Vagina (tissue), 2 donors: ENCODE data around the gene TSPAN15. TPM values are rescaled to one million over a fixed set of nuclear protein-coding genes. Genes with fewer than 3 reads are reported as not detected.
"Not testable (repeated sequence)": the region's sequence is repeated elsewhere in the genome, so short reads cannot be mapped to it uniquely, and the experiment has no call there.

Experiments
- DNase-seq, 2 donors: peaks; one replicate each; pipeline ENCODE4 v3.0.0-alpha.2; 2017; ENCODE audit errors: extremely low spot score in 2 of 2
- H3K27ac ChIP-seq: fragments of 200-600 bp; sonication (generic); one replicate; pipeline ENCODE4 v1.5.1; 2019
- H3K27me3 ChIP-seq: fragments of 200-600 bp; sonication (generic); one replicate; pipeline ENCODE4 v1.5.1; 2019
- H3K36me3 ChIP-seq, 2 donors: fragments of 200-600 bp; sonication (generic); one replicate each; pipeline ENCODE4 v1.5.1; 2017 to 2019
- H3K4me1 ChIP-seq: fragments of 200-600 bp; sonication (generic); one replicate; pipeline ENCODE4 v1.5.1; 2019
- H3K4me3 ChIP-seq, 2 donors: fragments of 200-600 bp; sonication (generic); 1 replicate in 1 of 2; 2 replicates in 1 of 2; pipeline ENCODE4 v1.5.1; 2016 to 2019
- H3K9me3 ChIP-seq: fragments of 200-600 bp; sonication (generic); one replicate; pipeline ENCODE4 v1.5.1; 2019
- CTCF ChIP-seq, 3 experiments: fragments of 450-650 bp in 2 of 3; fragments of 200-600 bp in 1 of 3; sonication (generic) in 1 of 3; IDR thresholded peaks; one replicate each; pipeline ENCODE4 v1.5.1; 2017 to 2019; ENCODE audit warnings: antibody characterized with exemption in 3 of 3, mild to moderate bottlenecking in 2 of 3, moderate library complexity in 2 of 3
- POLR2A ChIP-seq, 2 donors: fragments of 450-650 bp; IDR thresholded peaks; one replicate each; pipeline ENCODE4 v1.6.1; 2017; ENCODE audit warnings: antibody characterized with exemption in 2 of 2, mild to moderate bottlenecking in 2 of 2, moderate library complexity in 2 of 2
- POLR2AphosphoS5 ChIP-seq, 2 donors: sonication (generic); formaldehyde crosslinking; IDR thresholded peaks; one replicate each; pipeline ENCODE4 v1.9.0; 2017; ENCODE audit warnings: antibody characterized with exemption in 2 of 2, mild to moderate bottlenecking in 2 of 2, low read depth in 1 of 2; ENCODE audit not compliant: insufficient read depth in 1 of 2
- intact Hi-C: fragments of 100-400 bp; cut with DNase I; formaldehyde crosslinking; loops from one replicate; pipeline ENCODE4 v1.15.1; 2023
- total RNA-seq: library from RNA; depleted of rRNA; stranded (reverse); fragments of >200 nt; gene quantifications from one replicate; pipeline ENCODE4 v1.2.3, GENCODE V29; 2016

The TSPAN15 gene
- total RNA-seq, 1 donor from 2014 or later: 26.5 TPM

- Histone ChIP-seq H3K27ac (no peak overlapping the region), H3K9me3 (no peaks in the 10 kb centered on the region), H3K4me3 (no peak overlapping the region), H3K36me3 (no peaks in the 10 kb centered on the region), H3K27me3 (no peaks in the 10 kb centered on the region), H3K4me1 (peaks cover 35% of the 10 kb centered on the region)
- intact Hi-C loops: no loop called here
- TF ChIP-seq POLR2AphosphoS5 (IDR thresholded peaks at IDR 0.05; ENCODE audit: insufficient read depth in 1 of 2, low read depth in 1 of 2) (peak in 1 of 2 donors; percentile 34), CTCF (IDR thresholded peaks at IDR 0.05) (no peak), POLR2A (IDR thresholded peaks at IDR 0.05) (no peak)
- DNase-seq: no peak
These were observed 4.6 kb upstream of the TSPAN15 start for GRCh38 chr10:69446650-69447151.

DNA sequence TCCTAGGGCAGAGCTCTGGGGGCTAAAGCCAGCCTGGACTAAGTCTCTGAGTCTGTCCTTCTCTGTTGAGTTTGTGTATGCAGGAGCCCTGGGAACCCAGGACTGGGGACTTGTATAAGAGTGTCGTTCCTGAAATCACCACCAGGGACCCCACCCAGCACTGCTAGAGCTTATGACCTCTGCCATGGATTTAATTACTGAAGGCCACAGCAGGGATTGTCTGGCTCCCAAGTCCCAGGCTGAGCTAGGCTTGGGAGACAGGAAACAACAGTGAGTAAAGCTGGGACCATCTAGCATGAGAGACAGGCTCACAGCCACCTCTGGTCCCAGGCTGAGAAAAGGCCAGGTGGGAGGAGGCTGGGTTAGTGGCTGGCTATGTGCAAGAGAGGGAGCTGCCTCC, 1.4 kb upstream of the TSPAN15 start:
- TF ChIP-seq POLR2AphosphoS5 (IDR thresholded peaks at IDR 0.05; ENCODE audit: insufficient read depth in 1 of 2, low read depth in 1 of 2) (no peak), CTCF (IDR thresholded peaks at IDR 0.05) (peak in 1 of 3 experiments; percentile 40)
- intact Hi-C loops: loop anchor here (5.0 kb wide), 1 partner anchor 1782 kb away; no protein-coding TSS in a partner anchor
- no peak overlapping the region for H3K4me3 ChIP-seq
- H3K36me3 ChIP-seq: no peaks in the 10 kb centered on the region
- no peaks in the 10 kb centered on the region for H3K9me3 ChIP-seq
- H3K27ac ChIP-seq: no peak overlapping the region
- DNase-seq: no peak
- no peaks in the 10 kb centered on the region for H3K27me3 ChIP-seq
- H3K4me1 ChIP-seq: peaks cover 60% of the 10 kb centered on the region

GRCh38 chr10:69450395-69450794, 870 bp upstream of the TSPAN15 start:
- DNase-seq, H3K36me3 ChIP-seq, H3K4me3 ChIP-seq, H3K27me3 ChIP-seq, H3K9me3 ChIP-seq, H3K27ac ChIP-seq: not testable (repeated sequence)
- intact Hi-C loops: loop anchor here (5.0 kb wide), 1 partner anchor 1782 kb away; no protein-coding TSS in a partner anchor
- H3K4me1 ChIP-seq: peaks cover 60% of the 10 kb centered on the region

GRCh38 chr10:69451784-69452251, 553 bp downstream of the TSPAN15 start:
- Histone ChIP-seq H3K4me3 (peak overlapping the region; percentile 69 to 76), H3K9me3 (no peaks in the 10 kb centered on the region), H3K4me1 (peaks cover 49% of the 10 kb centered on the region), H3K27me3 (no peaks in the 10 kb centered on the region), H3K27ac (peak overlapping the region; percentile 53), H3K36me3 (no peaks in the 10 kb centered on the region)
- DNase-seq: no peak
- intact Hi-C loops: loop anchor here (5.0 kb wide), 1 partner anchor 1780 kb away; no protein-coding TSS in a partner anchor
- no peak for TF ChIP-seq POLR2AphosphoS5 (IDR thresholded peaks at IDR 0.05; ENCODE audit: insufficient read depth in 1 of 2, low read depth in 1 of 2)
- no peak for TF ChIP-seq CTCF (IDR thresholded peaks at IDR 0.05)
- no peak for TF ChIP-seq POLR2A (IDR thresholded peaks at IDR 0.05)

DNA sequence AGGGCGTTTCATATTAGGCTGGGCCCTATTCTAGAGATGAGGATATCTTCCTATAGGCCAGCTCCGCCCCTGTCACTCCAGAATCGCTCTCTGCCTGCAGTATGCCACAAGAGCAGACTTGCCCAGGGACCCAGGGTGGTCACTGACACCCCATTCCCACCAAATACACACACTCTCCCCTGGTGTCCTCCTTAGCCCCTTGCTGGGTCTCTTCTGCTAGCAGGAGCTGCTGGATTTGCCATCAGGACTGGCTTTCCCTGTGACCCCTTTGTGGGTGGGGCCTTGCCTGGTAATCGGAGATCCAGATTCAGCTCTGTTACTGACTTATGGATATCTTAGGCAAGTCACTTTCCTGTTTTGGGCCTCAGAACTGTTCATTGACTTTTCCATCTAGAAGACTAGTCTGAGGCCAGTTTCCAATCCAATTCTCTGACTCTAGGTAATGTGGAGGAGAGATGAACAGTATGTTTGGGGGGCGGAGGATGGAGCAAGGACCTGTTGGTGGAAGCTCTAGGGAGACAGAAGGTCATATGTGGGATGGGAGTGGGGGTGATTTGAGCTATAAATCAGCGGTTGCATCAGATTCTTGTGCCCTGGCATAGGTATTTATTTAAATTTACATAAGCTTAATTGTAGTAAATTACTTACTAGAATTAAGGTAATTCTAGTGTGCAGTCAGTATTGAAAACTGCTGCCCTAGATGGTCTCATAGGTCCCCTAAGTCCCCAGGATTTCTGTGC, 1.6 kb downstream of the TSPAN15 start:
- Histone ChIP-seq H3K27me3 (no peaks in the 10 kb centered on the region), H3K4me3 (peak overlapping the region in 1 of 2 donors; percentile 20), H3K27ac (no peak overlapping the region), H3K9me3 (no peaks in the 10 kb centered on the region), H3K4me1 (peaks cover 48% of the 10 kb centered on the region), H3K36me3 (no peaks in the 10 kb centered on the region)
- no peak for TF ChIP-seq POLR2A (IDR thresholded peaks at IDR 0.05)
- TF ChIP-seq POLR2AphosphoS5 (IDR thresholded peaks at IDR 0.05; ENCODE audit: insufficient read depth in 1 of 2, low read depth in 1 of 2): no peak
- no peak for TF ChIP-seq CTCF (IDR thresholded peaks at IDR 0.05)
- intact Hi-C loops: loop anchor here (5.0 kb wide), 1 partner anchor 1779 kb away; no protein-coding TSS in a partner anchor
- no peak for DNase-seq
